GM12865 (cell line): ENCODE data around the gene DMTF1.

Source experiments
- DNase-seq: peaks from one replicate; pipeline ENCODE4 v3.0.0; 2010; ENCODE audit warnings: low read depth
- H3K4me3 ChIP-seq: 2 replicates; pipeline ENCODE4 v1.5.1; 2011; ENCODE audit warnings: mild to moderate bottlenecking, low read depth, low read length, control low read depth
- CTCF ChIP-seq: IDR thresholded peaks from 2 replicates; pipeline ENCODE4 v1.5.1; 2011; ENCODE audit warnings: low read length, control low read depth, low read depth, inconsistent platforms; ENCODE audit not compliant: insufficient read depth; ENCODE audit errors: missing control alignments

The DMTF1 gene

GRCh38 chr7:87129332-87129731, 22.9 kb upstream of the DMTF1 start:
- no peak for TF ChIP-seq CTCF
- no peak for DNase-seq
- no peak overlapping the region for H3K4me3 ChIP-seq

- TF ChIP-seq CTCF = no peak
- no peak overlapping the region for H3K4me3 ChIP-seq
- peak; percentile 83 for DNase-seq
These were observed 22.4 kb upstream of the DMTF1 start for GRCh38 chr7:87129848-87130247.

GRCh38 chr7:87131771-87132170, 20.5 kb upstream of the DMTF1 start:
- no peak overlapping the region for H3K4me3 ChIP-seq
- no peak for DNase-seq
- no peak for TF ChIP-seq CTCF

- DNase-seq = no peak
- no peak for TF ChIP-seq CTCF
These were observed 15.0 kb upstream of the DMTF1 start for GRCh38 chr7:87137271-87137670.

GRCh38 chr7:87139514-87139913, 12.7 kb upstream of the DMTF1 start:
- TF ChIP-seq CTCF = no peak
- no peak overlapping the region for H3K4me3 ChIP-seq
- DNase-seq = no peak

More at GRCh38 chr7:87137271-87137670, 15.0 kb upstream of the DMTF1 start:
- H3K4me3 ChIP-seq = no peak overlapping the region

- DNase-seq = no peak
- TF ChIP-seq CTCF = no peak
- no peak overlapping the region for H3K4me3 ChIP-seq
These were observed 11.9 kb upstream of the DMTF1 start for GRCh38 chr7:87140271-87140748.

GRCh38 chr7:87144173-87144657, 8.0 kb upstream of the DMTF1 start:
- DNase-seq = peak; percentile 88
- H3K4me3 ChIP-seq = no peak overlapping the region
- TF ChIP-seq CTCF = no peak
